ENCODE data around the gene MROH8. TPM values are rescaled to one million over a fixed set of nuclear protein-coding genes. Genes with fewer than 3 reads are reported as not detected.

The MROH8 gene
- total RNA-seq, 3 donors from 2014 or later: 2.0 to 8.3 (median 2.8) TPM

- no peaks in the 10 kb centered on the region for H3K27me3 ChIP-seq
- no peak overlapping the region for H3K27ac ChIP-seq
- H3K4me3 ChIP-seq: no peak overlapping the region
- DNase-seq (ENCODE audit: low spot score in 2 of 2): no peak
- H3K4me1 ChIP-seq: no peaks in the 10 kb centered on the region
- TF ChIP-seq POLR2AphosphoS5 (IDR thresholded peaks at IDR 0.05) (no peak), POLR2A (IDR thresholded peaks at IDR 0.05) (no peak)
- TF ChIP-seq, protein P1, sequence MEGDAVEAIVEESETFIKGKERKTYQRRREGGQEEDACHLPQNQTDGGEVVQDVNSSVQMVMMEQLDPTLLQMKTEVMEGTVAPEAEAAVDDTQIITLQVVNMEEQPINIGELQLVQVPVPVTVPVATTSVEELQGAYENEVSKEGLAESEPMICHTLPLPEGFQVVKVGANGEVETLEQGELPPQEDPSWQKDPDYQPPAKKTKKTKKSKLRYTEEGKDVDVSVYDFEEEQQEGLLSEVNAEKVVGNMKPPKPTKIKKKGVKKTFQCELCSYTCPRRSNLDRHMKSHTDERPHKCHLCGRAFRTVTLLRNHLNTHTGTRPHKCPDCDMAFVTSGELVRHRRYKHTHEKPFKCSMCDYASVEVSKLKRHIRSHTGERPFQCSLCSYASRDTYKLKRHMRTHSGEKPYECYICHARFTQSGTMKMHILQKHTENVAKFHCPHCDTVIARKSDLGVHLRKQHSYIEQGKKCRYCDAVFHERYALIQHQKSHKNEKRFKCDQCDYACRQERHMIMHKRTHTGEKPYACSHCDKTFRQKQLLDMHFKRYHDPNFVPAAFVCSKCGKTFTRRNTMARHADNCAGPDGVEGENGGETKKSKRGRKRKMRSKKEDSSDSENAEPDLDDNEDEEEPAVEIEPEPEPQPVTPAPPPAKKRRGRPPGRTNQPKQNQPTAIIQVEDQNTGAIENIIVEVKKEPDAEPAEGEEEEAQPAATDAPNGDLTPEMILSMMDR (IDR thresholded peaks at IDR 0.05): no peak
- intact Hi-C loops (cut with DNase I; ENCODE audit: low total_unique reads): no loop called here
- H3K9me3 ChIP-seq: no peaks in the 10 kb centered on the region
- no peaks in the 10 kb centered on the region for H3K36me3 ChIP-seq
Observed at GRCh38 chr20:37218441-37218840, 39.1 kb upstream of the MROH8 start.

DNA sequence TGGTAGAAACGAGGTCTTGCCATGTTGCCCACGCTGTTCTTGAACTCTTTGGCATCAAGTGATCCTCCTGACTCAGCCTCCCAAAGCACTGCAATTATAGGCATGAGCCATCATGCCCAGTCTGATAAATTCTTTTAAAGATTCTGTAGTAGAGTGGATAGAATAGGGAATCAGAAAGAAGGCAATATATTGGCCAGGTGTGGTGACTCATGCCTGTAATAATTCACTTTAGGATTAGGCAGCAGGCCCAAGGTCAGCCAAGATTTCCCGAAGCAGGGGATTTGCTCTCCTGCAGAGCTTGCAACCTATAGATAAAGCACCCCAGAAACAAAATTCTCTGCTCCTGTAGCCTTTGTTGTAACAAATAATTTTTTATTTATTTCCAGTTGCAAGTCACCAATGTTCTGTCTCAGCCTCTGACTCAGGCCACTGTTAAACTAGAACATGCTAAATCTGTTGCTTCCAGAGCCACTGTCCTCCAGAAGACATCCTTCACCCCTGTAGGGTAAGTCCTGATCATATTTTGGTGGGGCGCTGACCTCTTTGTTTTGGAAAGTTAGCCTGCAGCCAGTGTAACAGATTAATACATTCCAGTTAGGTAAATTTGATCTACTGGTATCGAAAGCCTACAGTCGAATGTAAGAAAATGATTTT, 30.4 kb upstream of the MROH8 start:
- no peak for DNase-seq (ENCODE audit: low spot score in 2 of 2)
- no peaks in the 10 kb centered on the region for H3K4me1 ChIP-seq
- TF ChIP-seq, protein P1 (IDR thresholded peaks at IDR 0.05): no peak
- no peak for TF ChIP-seq POLR2A (IDR thresholded peaks at IDR 0.05)
- TF ChIP-seq POLR2AphosphoS5 (IDR thresholded peaks at IDR 0.05): no peak
- no peaks in the 10 kb centered on the region for H3K27me3 ChIP-seq
- intact Hi-C loops (cut with DNase I; ENCODE audit: low total_unique reads): loop anchor here (10.0 kb wide), 1 partner anchor 325 kb away; no protein-coding TSS in a partner anchor
- no peaks in the 10 kb centered on the region for H3K36me3 ChIP-seq
- no peak overlapping the region for H3K27ac ChIP-seq
- no peak overlapping the region for H3K4me3 ChIP-seq
- H3K9me3 ChIP-seq: no peaks in the 10 kb centered on the region

GRCh38 chr20:37209193-37209592, 29.8 kb upstream of the MROH8 start:
- no peaks in the 10 kb centered on the region for H3K36me3 ChIP-seq
- no peak overlapping the region for H3K27ac ChIP-seq
- TF ChIP-seq POLR2A (IDR thresholded peaks at IDR 0.05): no peak
- no peak for TF ChIP-seq POLR2AphosphoS5 (IDR thresholded peaks at IDR 0.05)
- TF ChIP-seq, protein P1 (IDR thresholded peaks at IDR 0.05): no peak
- H3K9me3 ChIP-seq: no peaks in the 10 kb centered on the region
- no peaks in the 10 kb centered on the region for H3K27me3 ChIP-seq
- intact Hi-C loops (cut with DNase I; ENCODE audit: low total_unique reads): loop anchor here (10.0 kb wide), 1 partner anchor 326 kb away; no protein-coding TSS in a partner anchor
- H3K4me1 ChIP-seq: no peaks in the 10 kb centered on the region
- no peak for DNase-seq (ENCODE audit: low spot score in 2 of 2)
- no peak overlapping the region for H3K4me3 ChIP-seq

DNA sequence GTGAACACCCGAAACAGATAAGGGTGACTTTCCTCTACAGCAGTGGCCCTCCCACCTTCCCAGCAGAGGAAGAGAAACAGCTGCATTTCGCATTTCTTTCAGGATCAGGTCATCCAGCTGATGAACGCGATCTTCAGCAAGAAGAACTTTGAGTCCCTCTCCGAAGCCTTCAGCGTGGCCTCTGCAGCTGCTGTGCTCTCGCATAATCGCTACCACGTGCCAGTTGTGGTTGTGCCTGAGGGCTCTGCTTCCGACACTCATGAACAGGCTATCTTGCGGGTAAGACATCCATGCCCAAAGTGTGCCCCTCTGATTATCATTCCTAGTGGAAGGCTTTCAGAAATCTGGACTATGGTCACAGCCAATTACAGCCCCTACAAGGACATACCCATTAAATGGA, 27.8 kb upstream of the MROH8 start:
- intact Hi-C loops (cut with DNase I; ENCODE audit: low total_unique reads): loop anchor here (10.0 kb wide), 1 partner anchor 328 kb away; no protein-coding TSS in a partner anchor
- no peak overlapping the region for H3K4me3 ChIP-seq
- no peak overlapping the region for H3K27ac ChIP-seq
- no peaks in the 10 kb centered on the region for H3K4me1 ChIP-seq
- H3K27me3 ChIP-seq: no peaks in the 10 kb centered on the region
- H3K36me3 ChIP-seq: no peaks in the 10 kb centered on the region
- no peaks in the 10 kb centered on the region for H3K9me3 ChIP-seq
- TF ChIP-seq, protein P1 (IDR thresholded peaks at IDR 0.05): no peak
- TF ChIP-seq POLR2A (IDR thresholded peaks at IDR 0.05): no peak
- TF ChIP-seq POLR2AphosphoS5 (IDR thresholded peaks at IDR 0.05): no peak
- DNase-seq (ENCODE audit: low spot score in 2 of 2): no peak

GRCh38 chr20:37205794-37206193, 26.4 kb upstream of the MROH8 start:
- TF ChIP-seq, protein P1 (IDR thresholded peaks at IDR 0.05): no peak
- TF ChIP-seq POLR2A (IDR thresholded peaks at IDR 0.05): no peak
- no peak for TF ChIP-seq POLR2AphosphoS5 (IDR thresholded peaks at IDR 0.05)
- Histone ChIP-seq H3K27me3 (no peaks in the 10 kb centered on the region), H3K36me3 (no peaks in the 10 kb centered on the region), H3K27ac (no peak overlapping the region), H3K4me1 (no peaks in the 10 kb centered on the region), H3K9me3 (no peaks in the 10 kb centered on the region), H3K4me3 (no peak overlapping the region)
- DNase-seq (ENCODE audit: low spot score in 2 of 2): no peak
- intact Hi-C loops (cut with DNase I; ENCODE audit: low total_unique reads): loop anchor here (10.0 kb wide), 1 partner anchor 329 kb away; no protein-coding TSS in a partner anchor
